Upper lobe of left lung (tissue), 6 donors: ENCODE results near the gene ETAA1. TPM values are rescaled to one million over a fixed set of nuclear protein-coding genes. Genes with fewer than 3 reads are reported as not detected.

Source experiments
- ATAC-seq, 2 donors: fragments of 200-7000 bp; cut with Tn5 transposase; one replicate each; pipeline ENCODE4 v1.9.1; 2022; ENCODE audit warnings: mild to moderate bottlenecking in 2 of 2, moderate library complexity in 2 of 2; ENCODE audit not compliant: low FRiP score in 2 of 2
- DNase-seq, 2 donors: peaks; one replicate each; pipeline ENCODE4 v3.0.0-alpha.2; 2019 to 2020
- H3K27ac ChIP-seq, 4 donors: fragments of 200-600 bp; sonication (generic); one replicate each; pipeline ENCODE4 v1.5.1; 2016 to 2019
- H3K27me3 ChIP-seq, 4 donors: fragments of 200-600 bp; sonication (generic); one replicate each; pipeline ENCODE4 v1.5.1; 2017 to 2019
- H3K36me3 ChIP-seq, 4 donors: fragments of 200-600 bp; sonication (generic); one replicate each; pipeline ENCODE4 v1.5.1; 2016 to 2019
- H3K4me1 ChIP-seq, 4 donors: fragments of 200-600 bp; sonication (generic); one replicate each; pipeline ENCODE4 v1.5.1; 2018 to 2019
- H3K4me3 ChIP-seq, 4 donors: fragments of 200-600 bp; sonication (generic); one replicate each; pipeline ENCODE4 v1.5.1; 2017 to 2019; ENCODE audit warnings: mild to moderate bottlenecking in 2 of 4, moderate library complexity in 1 of 4
- H3K9me3 ChIP-seq, 4 donors: fragments of 200-600 bp; sonication (generic); one replicate each; pipeline ENCODE4 v1.5.1; 2018 to 2019
- EP300 ChIP-seq, 4 donors: sonication (generic); formaldehyde crosslinking; IDR thresholded peaks; one replicate each; pipeline ENCODE4 v1.5.1; 2017; ENCODE audit warnings: antibody characterized with exemption in 4 of 4, control low read depth in 2 of 4
- POLR2A ChIP-seq, 4 donors: fragments of 450-650 bp; IDR thresholded peaks; one replicate each; pipeline ENCODE4 v1.5.1; 2016 to 2017; ENCODE audit warnings: antibody characterized with exemption in 4 of 4, mild to moderate bottlenecking in 2 of 4
- POLR2AphosphoS5 ChIP-seq, 2 donors: sonication (generic); formaldehyde crosslinking; IDR thresholded peaks; one replicate each; pipeline ENCODE4 v1.5.1; 2017; ENCODE audit warnings: antibody characterized with exemption in 2 of 2
- WGBS, 2 donors: methylation state at CpG; one replicate each; pipeline ENCODE4 v1.1.5; 2017 to 2018; 5-methylcytosine and 5-hydroxymethylcytosine counted together
- total RNA-seq, 6 donors: library from RNA; depleted of rRNA in 4 of 6; stranded (reverse); fragments of >200 nt in 4 of 6; gene quantifications; one replicate each; pipeline versions ENCODE4 v1.1.0 to v1.2.1, GENCODE V29; 2016 to 2021
- TF ChIP-seq, protein P1 (sequence below), 6 experiments: fragments of 450-650 bp in 4 of 6; fragments of 200-600 bp in 2 of 6; sonication (generic) in 2 of 6; IDR thresholded peaks; one replicate each; pipeline ENCODE4 v1.5.1; 2016 to 2019; ENCODE audit warnings: antibody characterized with exemption in 6 of 6
- donor health status: DM: no; HTN: no; CAD: no; lungs with moderate emphysema.
- donor health status: DM: no; HTN: yes; CAD: no; lungs with severe emphysema.

ETAA1 gene
- total RNA-seq, 6 donors from 2014 or later: 7.0 to 29.8 (median 13.8) TPM

DNA sequence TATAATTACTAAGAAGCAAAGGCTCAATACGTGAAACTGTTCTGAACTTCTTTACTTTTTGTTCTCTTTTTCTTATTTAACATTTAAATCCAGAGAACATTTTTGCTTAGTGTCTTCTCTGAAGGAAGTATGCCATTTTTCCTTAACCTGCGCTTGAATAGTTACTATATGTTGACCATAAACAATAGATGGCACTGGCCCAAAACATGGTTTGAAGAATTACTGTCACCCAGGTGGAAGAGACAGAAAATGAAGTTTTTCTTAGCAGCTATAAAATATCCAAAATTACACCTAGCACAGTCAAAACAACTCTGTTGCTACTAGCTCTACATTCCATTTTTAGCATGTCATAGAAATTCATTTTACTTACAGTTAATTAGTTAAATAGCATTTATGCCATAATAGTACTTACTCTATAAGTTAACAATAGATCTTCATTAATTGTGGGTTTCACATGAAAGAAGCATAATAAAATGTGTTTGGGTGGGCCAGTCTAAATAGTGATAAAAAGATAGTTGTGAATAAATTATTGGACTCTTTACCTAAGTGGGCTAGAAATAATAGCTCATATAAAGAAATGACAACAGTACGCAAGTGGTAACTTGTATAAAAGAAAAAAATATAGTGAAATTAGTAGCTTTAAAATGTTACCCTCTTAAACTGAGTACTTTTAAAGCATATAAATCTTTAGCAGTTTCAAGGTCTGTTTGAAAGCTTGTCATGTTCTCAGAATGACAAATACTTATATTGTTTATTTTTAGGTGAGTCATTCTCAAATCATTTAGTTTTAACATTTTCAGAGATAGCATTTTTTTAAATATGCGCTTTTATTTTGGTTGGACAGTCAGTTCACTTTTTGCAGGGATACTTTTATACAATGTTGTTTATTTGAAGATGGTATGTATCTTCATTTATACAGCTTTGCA, 3.7 kb downstream of the ETAA1 start:
- Histone ChIP-seq H3K27me3 (no peaks in the 10 kb centered on the region), H3K4me3 (no peak overlapping the region), H3K9me3 (no peaks in the 10 kb centered on the region), H3K36me3 (peaks cover 4 to 18% (median 6%) of the 10 kb centered on the region in 4 donors), H3K4me1 (peaks cover 24 to 40% (median 30%) of the 10 kb centered on the region in 4 donors), H3K27ac (no peak overlapping the region)
- 79 to 80% methylated on average over 4 of the region's 4 CpGs for WGBS, 2 donors
- ATAC-seq (no peak), DNase-seq (no peak)
- TF ChIP-seq POLR2AphosphoS5 (IDR thresholded peaks at IDR 0.05): no peak
- no peak for TF ChIP-seq POLR2A (IDR thresholded peaks at IDR 0.05)
- TF ChIP-seq, protein P1, sequence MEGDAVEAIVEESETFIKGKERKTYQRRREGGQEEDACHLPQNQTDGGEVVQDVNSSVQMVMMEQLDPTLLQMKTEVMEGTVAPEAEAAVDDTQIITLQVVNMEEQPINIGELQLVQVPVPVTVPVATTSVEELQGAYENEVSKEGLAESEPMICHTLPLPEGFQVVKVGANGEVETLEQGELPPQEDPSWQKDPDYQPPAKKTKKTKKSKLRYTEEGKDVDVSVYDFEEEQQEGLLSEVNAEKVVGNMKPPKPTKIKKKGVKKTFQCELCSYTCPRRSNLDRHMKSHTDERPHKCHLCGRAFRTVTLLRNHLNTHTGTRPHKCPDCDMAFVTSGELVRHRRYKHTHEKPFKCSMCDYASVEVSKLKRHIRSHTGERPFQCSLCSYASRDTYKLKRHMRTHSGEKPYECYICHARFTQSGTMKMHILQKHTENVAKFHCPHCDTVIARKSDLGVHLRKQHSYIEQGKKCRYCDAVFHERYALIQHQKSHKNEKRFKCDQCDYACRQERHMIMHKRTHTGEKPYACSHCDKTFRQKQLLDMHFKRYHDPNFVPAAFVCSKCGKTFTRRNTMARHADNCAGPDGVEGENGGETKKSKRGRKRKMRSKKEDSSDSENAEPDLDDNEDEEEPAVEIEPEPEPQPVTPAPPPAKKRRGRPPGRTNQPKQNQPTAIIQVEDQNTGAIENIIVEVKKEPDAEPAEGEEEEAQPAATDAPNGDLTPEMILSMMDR (IDR thresholded peaks at IDR 0.05): no peak
- no peak for TF ChIP-seq EP300 (IDR thresholded peaks at IDR 0.05)

DNA sequence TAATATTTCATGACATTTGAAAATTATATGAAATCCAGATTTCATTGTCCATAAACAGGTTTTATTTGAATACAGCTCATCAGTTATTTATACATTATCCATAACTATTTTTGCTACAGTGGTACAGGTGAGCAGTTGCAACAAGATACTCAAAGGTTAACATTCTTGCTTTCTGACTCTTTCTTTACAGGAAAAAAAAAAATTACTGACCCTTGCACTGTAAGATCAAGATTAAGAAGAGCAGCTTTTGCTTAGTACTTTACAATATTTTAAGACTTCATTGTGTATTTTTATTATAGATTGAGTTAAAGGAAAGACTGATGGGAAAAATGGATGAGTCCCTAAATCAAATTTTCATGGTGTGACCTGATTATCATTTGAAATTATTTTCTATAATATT, 11.2 kb downstream of the ETAA1 start:
- H3K4me1 ChIP-seq: peaks cover 0 to 10% (median 5%) of the 10 kb centered on the region in 4 donors
- no peaks in the 10 kb centered on the region for H3K9me3 ChIP-seq
- no peak overlapping the region for H3K27ac ChIP-seq
- DNase-seq (no peak), ATAC-seq (no peak)
- H3K27me3 ChIP-seq: no peaks in the 10 kb centered on the region
- peaks cover 2 to 35% (median 9%) of the 10 kb centered on the region in 4 donors for H3K36me3 ChIP-seq
- no peak overlapping the region for H3K4me3 ChIP-seq
- TF ChIP-seq POLR2AphosphoS5 (IDR thresholded peaks at IDR 0.05) (no peak), POLR2A (IDR thresholded peaks at IDR 0.05) (no peak), EP300 (IDR thresholded peaks at IDR 0.05) (no peak)
- TF ChIP-seq, protein P1 (IDR thresholded peaks at IDR 0.05): no peak

- ATAC-seq: no peak
- no peak overlapping the region for H3K4me3 ChIP-seq
- H3K27me3 ChIP-seq: no peaks in the 10 kb centered on the region
- DNase-seq: no peak
- H3K27ac ChIP-seq: no peak overlapping the region
- peaks cover 0 to 4% (median 0%) of the 10 kb centered on the region in 4 donors for H3K4me1 ChIP-seq
- no peaks in the 10 kb centered on the region for H3K9me3 ChIP-seq
- peaks cover 0 to 21% (median 3%) of the 10 kb centered on the region in 4 donors for H3K36me3 ChIP-seq
- no peak for TF ChIP-seq EP300 (IDR thresholded peaks at IDR 0.05)
- no peak for TF ChIP-seq POLR2A (IDR thresholded peaks at IDR 0.05)
- no peak for TF ChIP-seq POLR2AphosphoS5 (IDR thresholded peaks at IDR 0.05)
- TF ChIP-seq, protein P1 (IDR thresholded peaks at IDR 0.05): no peak
- WGBS, 2 donors: 92 to 96% methylated on average over 3 of the region's 3 CpGs
Measured at GRCh38 chr2:67412424-67412823, 15.3 kb downstream of the ETAA1 start.

GRCh38 chr2:67414867-67415266, 17.7 kb downstream of the ETAA1 start:
- ATAC-seq (no peak), DNase-seq (no peak)
- Histone ChIP-seq H3K4me1 (no peaks in the 10 kb centered on the region), H3K27ac (no peak overlapping the region), H3K36me3 (peaks cover 0 to 14% (median 3%) of the 10 kb centered on the region in 4 donors), H3K4me3 (no peak overlapping the region), H3K27me3 (no peaks in the 10 kb centered on the region), H3K9me3 (no peaks in the 10 kb centered on the region)
- 94 to 97% methylated on average over 2 of the region's 2 CpGs for WGBS, 2 donors
- TF ChIP-seq POLR2A (IDR thresholded peaks at IDR 0.05) (no peak), EP300 (IDR thresholded peaks at IDR 0.05) (no peak), POLR2AphosphoS5 (IDR thresholded peaks at IDR 0.05) (no peak)
- TF ChIP-seq, protein P1 (IDR thresholded peaks at IDR 0.05): no peak
